KOPT-K1 (cell line): ENCODE measurements around the gene TRIM62.

Experiments
- H3K27ac ChIP-seq: fragments of 200-600 bp; sonication (generic); 2 replicates; pipeline ENCODE4 v1.5.1; 2016; ENCODE audit warnings: antibody characterized with exemption, mild to moderate bottlenecking, low read depth, low read length; ENCODE audit not compliant: poor library complexity, severe bottlenecking
- H3K36me3 ChIP-seq: fragments of 200-600 bp; sonication (generic); 2 replicates; pipeline ENCODE4 v1.5.1; 2017; ENCODE audit warnings: antibody characterized with exemption, mild to moderate bottlenecking, low read length, moderate library complexity; ENCODE audit not compliant: insufficient read depth
- H3K9me3 ChIP-seq: fragments of 200-600 bp; sonication (generic); 2 replicates; pipeline ENCODE4 v1.5.1; 2017; ENCODE audit warnings: antibody characterized with exemption, low read length, mild to moderate bottlenecking; ENCODE audit not compliant: insufficient read depth, poor library complexity, severe bottlenecking

Gene TRIM62

GRCh38 chr1:33181921-33182341, at the start of gene TRIM62:
TRIM62 (minus strand) TSS chr1:33182043; CDS start chr1:33181432, 611 bp downstream.
- H3K27ac ChIP-seq, result peak within 1 kb of the TSS; percentile 33
- H3K9me3 ChIP-seq, result no peaks in the 10 kb centered on the region
- no peaks in the 10 kb centered on the region for H3K36me3 ChIP-seq

- no peaks in the 10 kb centered on the region for H3K36me3 ChIP-seq
- H3K27ac ChIP-seq, result no peak overlapping the region
- no peaks in the 10 kb centered on the region for H3K9me3 ChIP-seq
These were observed 49.3 kb upstream of the TRIM62 start for GRCh38 chr1:33231166-33231565.

GRCh38 chr1:33228935-33229487, 47.2 kb upstream of the TRIM62 start:
- Histone ChIP-seq H3K27ac (no peak overlapping the region), H3K36me3 (no peaks in the 10 kb centered on the region), H3K9me3 (peaks cover 11% of the 10 kb centered on the region)

GRCh38 chr1:33225586-33225985, 43.7 kb upstream of the TRIM62 start:
- Histone ChIP-seq H3K27ac (no peak overlapping the region), H3K9me3 (peaks cover 19% of the 10 kb centered on the region), H3K36me3 (no peaks in the 10 kb centered on the region)

GRCh38 chr1:33224166-33224707, 42.4 kb upstream of the TRIM62 start:
- Histone ChIP-seq H3K9me3 (peaks cover 19% of the 10 kb centered on the region), H3K27ac (no peak overlapping the region), H3K36me3 (no peaks in the 10 kb centered on the region)

- Histone ChIP-seq H3K27ac (no peak overlapping the region), H3K36me3 (no peaks in the 10 kb centered on the region), H3K9me3 (peaks cover 19% of the 10 kb centered on the region)
These were observed 40.5 kb upstream of the TRIM62 start for GRCh38 chr1:33222381-33222780.

- Histone ChIP-seq H3K27ac (no peak overlapping the region), H3K9me3 (peaks cover 19% of the 10 kb centered on the region), H3K36me3 (no peaks in the 10 kb centered on the region)
These were observed 39.5 kb upstream of the TRIM62 start for GRCh38 chr1:33221385-33221758.

- Histone ChIP-seq H3K9me3 (peaks cover 19% of the 10 kb centered on the region), H3K36me3 (no peaks in the 10 kb centered on the region), H3K27ac (no peak overlapping the region)
These were observed 39.0 kb upstream of the TRIM62 start for GRCh38 chr1:33220676-33221384.

- Histone ChIP-seq H3K36me3 (no peaks in the 10 kb centered on the region), H3K27ac (no peak overlapping the region), H3K9me3 (peaks cover 19% of the 10 kb centered on the region)
These were observed 38.2 kb upstream of the TRIM62 start for GRCh38 chr1:33219886-33220661.

GRCh38 chr1:33211972-33212371, 30.1 kb upstream of the TRIM62 start:
- Histone ChIP-seq H3K9me3 (peaks cover 4% of the 10 kb centered on the region), H3K36me3 (no peaks in the 10 kb centered on the region), H3K27ac (no peak overlapping the region)

- Histone ChIP-seq H3K9me3 (no peaks in the 10 kb centered on the region), H3K27ac (no peak overlapping the region), H3K36me3 (no peaks in the 10 kb centered on the region)
These were observed 24.5 kb upstream of the TRIM62 start for GRCh38 chr1:33206340-33206739.

GRCh38 chr1:33195556-33195955, 13.7 kb upstream of the TRIM62 start:
- Histone ChIP-seq H3K36me3 (no peaks in the 10 kb centered on the region), H3K27ac (no peak overlapping the region), H3K9me3 (peaks cover 5% of the 10 kb centered on the region)

GRCh38 chr1:33191731-33192275, 10.0 kb upstream of the TRIM62 start:
- Histone ChIP-seq H3K36me3 (no peaks in the 10 kb centered on the region), H3K9me3 (no peaks in the 10 kb centered on the region), H3K27ac (no peak overlapping the region)

- Histone ChIP-seq H3K36me3 (no peaks in the 10 kb centered on the region), H3K9me3 (no peaks in the 10 kb centered on the region), H3K27ac (no peak overlapping the region)
These were observed 8.9 kb upstream of the TRIM62 start for GRCh38 chr1:33190701-33191100.
